Neuron (in vitro differentiated cells): Measurements from ENCODE around the gene VILL.

ENCODE experiments used
- H2AFZ ChIP-seq: one replicate; pipeline ENCODE4 v1.6.1; 2013; ENCODE audit warnings: low read depth, mild to moderate bottlenecking, inconsistent platforms, low read length, moderate library complexity
- H3K27me3 ChIP-seq: one replicate; pipeline ENCODE4 v1.6.1; 2013; ENCODE audit warnings: low read length; ENCODE audit not compliant: insufficient read depth
- H3K36me3 ChIP-seq: one replicate; pipeline ENCODE4 v1.6.1; 2013; ENCODE audit warnings: low read length; ENCODE audit not compliant: insufficient read depth
- H3K4me1 ChIP-seq: one replicate; pipeline ENCODE4 v1.6.1; 2013; ENCODE audit warnings: low read length; ENCODE audit not compliant: insufficient read depth
- H3K4me3 ChIP-seq: 2 replicates; pipeline ENCODE4 v1.5.1; 2013; ENCODE audit warnings: mild to moderate bottlenecking, low read length, moderate library complexity
- H3K9me3 ChIP-seq: one replicate; pipeline ENCODE4 v1.6.1; 2013; ENCODE audit warnings: low read length

VILL gene

DNA sequence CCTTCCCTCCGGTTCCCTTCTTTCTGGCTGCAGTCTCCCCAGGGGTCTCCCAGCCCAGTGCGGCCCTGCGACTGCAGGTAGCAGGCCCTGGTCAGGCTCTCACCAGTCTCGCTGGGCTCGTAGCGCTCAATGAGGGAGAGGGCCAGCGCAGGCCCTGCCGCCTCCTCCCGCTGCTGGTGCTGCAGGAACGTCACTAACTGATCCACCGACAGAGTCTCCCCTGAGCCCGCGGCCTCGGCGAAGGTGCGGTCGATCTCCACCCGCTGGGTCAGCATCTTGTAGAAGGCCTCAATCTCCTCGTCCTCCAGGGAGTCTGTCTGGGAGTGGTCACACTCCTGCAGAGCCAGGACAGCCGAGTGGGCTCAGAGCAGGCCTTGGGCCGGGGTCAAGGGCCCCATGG is 20.5 kb downstream of the VILL start:
- no peak overlapping the region for H2AFZ ChIP-seq
- no peak overlapping the region for H3K4me3 ChIP-seq
- H3K36me3 ChIP-seq = peaks cover 82% of the 10 kb centered on the region
- H3K9me3 ChIP-seq = peaks cover 3% of the 10 kb centered on the region
- no peaks in the 10 kb centered on the region for H3K27me3 ChIP-seq
- no peaks in the 10 kb centered on the region for H3K4me1 ChIP-seq

DNA sequence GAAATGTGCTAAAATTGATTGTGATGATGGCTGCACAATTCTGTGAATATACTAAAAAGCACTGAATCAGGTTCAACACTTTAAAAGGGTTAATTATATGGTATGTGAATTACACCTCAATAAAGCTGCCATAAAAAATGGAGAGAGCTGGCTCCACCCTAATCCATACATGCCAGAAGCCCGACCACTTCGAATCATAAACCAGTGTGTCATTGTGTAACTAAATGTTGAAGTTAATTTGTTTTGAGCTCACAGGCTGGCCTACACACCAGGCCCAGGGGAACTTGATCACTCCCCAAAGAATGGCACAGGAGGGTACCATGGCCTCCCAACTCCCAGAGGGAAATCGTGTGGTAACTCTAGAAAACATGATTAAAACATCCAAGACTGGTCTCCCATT is 24.9 kb downstream of the VILL start:
- Histone ChIP-seq H3K4me1 (no peaks in the 10 kb centered on the region), H3K9me3 (peaks cover 9% of the 10 kb centered on the region), H3K36me3 (peaks cover 89% of the 10 kb centered on the region), H3K4me3 (no peak overlapping the region), H2AFZ (no peak overlapping the region), H3K27me3 (no peaks in the 10 kb centered on the region)

DNA sequence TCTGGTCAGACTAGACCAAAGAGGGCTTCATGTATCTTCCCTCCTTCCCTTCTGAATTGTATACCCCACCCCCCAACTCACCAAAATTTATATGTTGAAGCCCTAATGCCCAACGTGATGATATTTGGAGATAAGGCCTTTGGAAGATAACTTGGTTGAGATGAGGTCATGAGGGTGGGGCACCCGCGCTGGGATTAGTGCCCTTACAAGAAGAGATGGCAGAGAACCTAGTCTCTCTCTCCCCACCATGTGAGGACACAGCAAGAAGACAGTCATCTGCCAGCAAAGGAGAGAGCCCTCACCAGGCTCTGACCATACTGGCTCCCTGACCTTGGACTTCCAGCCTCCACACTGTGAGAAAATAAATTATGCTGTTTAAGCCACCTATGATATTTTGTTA is 25.4 kb downstream of the VILL start:
- Histone ChIP-seq H3K4me3 (no peak overlapping the region), H3K36me3 (peaks cover 88% of the 10 kb centered on the region)

DNA sequence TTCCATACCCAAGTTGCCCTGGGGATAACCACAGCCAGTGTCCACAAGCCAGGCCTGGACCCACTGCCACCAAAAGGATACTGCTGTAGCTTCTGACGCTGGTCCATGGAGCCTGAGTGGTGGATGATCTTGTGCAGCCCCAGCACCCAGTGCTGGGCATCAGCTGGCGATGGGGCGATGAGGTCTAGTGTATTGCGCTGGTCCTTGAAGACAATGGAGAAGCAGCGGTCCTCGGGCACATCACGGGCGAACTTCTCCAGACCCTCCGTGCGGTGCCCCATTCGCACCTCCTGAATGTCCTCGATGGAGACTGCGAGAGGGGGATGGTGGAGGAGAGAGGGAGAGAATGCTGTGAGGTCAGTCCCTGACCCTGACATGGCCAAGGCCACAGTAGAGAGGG is 25.8 kb downstream of the VILL start:
- no peak overlapping the region for H2AFZ ChIP-seq
- H3K27me3 ChIP-seq = no peaks in the 10 kb centered on the region
- H3K4me1 ChIP-seq = no peaks in the 10 kb centered on the region
- no peak overlapping the region for H3K4me3 ChIP-seq
- peaks cover 9% of the 10 kb centered on the region for H3K9me3 ChIP-seq
- peaks cover 86% of the 10 kb centered on the region for H3K36me3 ChIP-seq

More for the DNA sequence above, 25.4 kb downstream of the VILL start:
- Histone ChIP-seq H3K4me1 (no peaks in the 10 kb centered on the region), H2AFZ (no peak overlapping the region), H3K27me3 (no peaks in the 10 kb centered on the region), H3K9me3 (peaks cover 9% of the 10 kb centered on the region)

DNA sequence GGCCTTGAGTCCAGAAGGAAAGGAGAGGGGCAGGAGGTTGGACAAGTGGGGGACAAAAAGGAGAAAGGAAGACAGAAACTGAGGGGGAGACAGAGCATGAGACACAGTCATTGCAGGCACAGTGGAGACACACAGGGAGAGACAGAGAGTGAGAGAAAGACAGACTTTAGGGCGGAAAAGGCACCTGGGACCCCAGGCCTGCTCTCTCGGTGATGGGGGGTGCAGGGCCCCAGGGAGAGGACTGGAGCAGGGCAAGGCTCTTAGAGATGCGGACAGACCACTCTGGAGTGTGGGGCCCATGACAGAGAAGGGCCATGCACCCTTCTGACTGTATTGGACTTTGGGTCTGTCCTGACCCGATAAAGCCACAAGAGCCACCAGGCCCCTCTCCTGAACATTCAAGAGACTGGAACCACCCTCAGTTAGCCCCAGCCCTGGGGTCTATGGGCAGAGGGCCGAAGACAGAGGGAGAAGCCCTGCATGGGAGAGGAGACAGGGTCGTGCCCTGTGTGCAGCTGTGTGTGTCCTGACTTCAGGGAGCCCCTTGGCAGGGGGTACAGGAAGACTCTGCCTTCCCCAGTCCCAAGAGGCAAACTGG is 26.4 kb downstream of the VILL start:
- Histone ChIP-seq H3K4me3 (no peak overlapping the region), H3K9me3 (peaks cover 9% of the 10 kb centered on the region), H3K4me1 (no peaks in the 10 kb centered on the region), H3K36me3 (peaks cover 88% of the 10 kb centered on the region), H3K27me3 (no peaks in the 10 kb centered on the region), H2AFZ (no peak overlapping the region)

DNA sequence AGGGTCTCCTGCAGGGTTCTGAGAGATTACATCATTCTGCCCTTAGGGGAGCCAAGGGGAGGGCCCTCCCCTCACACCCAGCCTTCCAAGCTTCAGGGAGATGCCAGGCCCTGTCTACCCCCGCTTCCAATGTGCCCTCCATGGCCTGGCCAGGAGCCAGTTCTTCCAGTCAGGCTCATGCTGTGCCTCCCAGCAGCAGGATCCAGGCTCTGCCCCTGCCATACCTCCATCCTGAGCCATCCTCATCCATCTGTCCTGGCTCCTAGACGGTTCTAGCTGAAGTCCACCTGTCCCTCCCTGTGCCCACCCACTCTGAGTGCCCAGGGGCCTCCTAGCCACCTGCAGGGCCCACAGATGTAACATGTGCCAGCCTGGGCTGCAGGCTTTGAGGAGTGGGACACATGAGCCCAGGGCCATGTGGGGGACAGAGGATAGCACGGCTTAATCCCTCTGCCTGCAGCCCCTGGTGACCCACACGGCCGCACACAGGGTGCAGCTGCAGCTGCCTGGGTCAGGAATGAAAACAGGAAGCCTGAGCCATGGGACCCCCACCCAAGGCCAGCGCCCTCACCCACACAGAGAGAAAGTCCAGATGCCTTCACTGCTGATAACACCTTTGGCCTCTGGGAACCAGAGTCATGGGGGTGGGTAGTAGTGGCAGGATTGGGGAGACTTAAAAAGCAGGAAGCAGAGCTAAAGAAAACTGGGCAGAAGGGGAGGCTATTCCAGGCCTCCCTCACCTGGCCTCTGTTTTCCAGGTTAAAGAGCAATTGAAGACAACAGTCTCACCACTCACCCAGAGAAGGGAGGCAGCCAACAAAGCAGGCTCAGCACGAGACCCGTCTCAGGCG is 27.1 kb downstream of the VILL start:
- H2AFZ ChIP-seq = no peak overlapping the region
- no peaks in the 10 kb centered on the region for H3K4me1 ChIP-seq
- peaks cover 9% of the 10 kb centered on the region for H3K9me3 ChIP-seq
- H3K4me3 ChIP-seq = no peak overlapping the region
- no peaks in the 10 kb centered on the region for H3K27me3 ChIP-seq
- peaks cover 85% of the 10 kb centered on the region for H3K36me3 ChIP-seq

DNA sequence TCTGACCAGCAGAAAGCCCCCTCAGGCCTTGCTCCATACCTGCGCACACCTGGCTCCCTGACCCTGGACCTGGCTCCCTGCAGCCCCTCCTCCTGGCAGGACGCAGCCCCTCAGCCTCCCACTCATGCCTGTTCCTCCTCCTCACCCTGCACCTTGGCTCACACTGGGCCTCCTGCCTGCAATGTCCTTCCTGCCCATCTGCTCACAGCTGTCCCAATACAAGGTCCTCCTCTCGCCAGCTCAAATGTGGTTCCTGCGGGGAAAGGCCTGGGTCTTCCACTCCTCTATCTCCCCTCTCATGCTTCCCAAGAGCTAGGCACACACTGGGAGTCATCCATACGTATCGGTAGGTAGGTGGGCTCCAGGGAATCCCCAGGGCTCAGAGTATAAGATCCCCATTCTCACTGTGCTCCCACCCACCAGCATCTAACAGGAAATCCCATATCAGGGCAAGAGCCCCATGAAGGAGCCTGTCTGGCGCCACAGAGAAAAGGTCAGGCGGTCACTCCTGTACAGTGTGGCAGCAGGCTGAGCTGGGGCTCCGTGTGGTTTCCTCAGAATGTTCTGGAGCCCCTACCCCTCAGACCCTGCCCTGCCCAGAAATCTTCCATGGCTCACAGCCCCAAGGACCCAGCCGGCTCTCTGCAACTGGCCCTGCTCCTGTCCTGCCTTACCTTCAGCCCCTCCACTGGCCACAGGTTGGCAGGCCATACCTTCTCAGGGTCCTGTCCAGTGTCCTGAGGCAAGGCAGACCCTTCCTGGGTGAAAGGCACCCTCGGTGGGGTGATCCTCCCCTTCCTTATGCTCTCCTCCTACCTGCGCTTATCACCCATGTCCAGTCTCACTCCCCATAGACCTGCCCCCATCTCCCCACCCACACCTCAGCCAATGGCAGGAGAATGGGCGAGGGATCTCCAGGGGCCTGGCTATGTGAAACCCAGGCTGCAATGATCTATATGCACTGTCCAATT is 28.0 kb downstream of the VILL start:
- no peak overlapping the region for H3K4me3 ChIP-seq
- peaks cover 85% of the 10 kb centered on the region for H3K36me3 ChIP-seq
- H2AFZ ChIP-seq = no peak overlapping the region
- H3K27me3 ChIP-seq = no peaks in the 10 kb centered on the region
- H3K4me1 ChIP-seq = no peaks in the 10 kb centered on the region
- H3K9me3 ChIP-seq = peaks cover 9% of the 10 kb centered on the region

DNA sequence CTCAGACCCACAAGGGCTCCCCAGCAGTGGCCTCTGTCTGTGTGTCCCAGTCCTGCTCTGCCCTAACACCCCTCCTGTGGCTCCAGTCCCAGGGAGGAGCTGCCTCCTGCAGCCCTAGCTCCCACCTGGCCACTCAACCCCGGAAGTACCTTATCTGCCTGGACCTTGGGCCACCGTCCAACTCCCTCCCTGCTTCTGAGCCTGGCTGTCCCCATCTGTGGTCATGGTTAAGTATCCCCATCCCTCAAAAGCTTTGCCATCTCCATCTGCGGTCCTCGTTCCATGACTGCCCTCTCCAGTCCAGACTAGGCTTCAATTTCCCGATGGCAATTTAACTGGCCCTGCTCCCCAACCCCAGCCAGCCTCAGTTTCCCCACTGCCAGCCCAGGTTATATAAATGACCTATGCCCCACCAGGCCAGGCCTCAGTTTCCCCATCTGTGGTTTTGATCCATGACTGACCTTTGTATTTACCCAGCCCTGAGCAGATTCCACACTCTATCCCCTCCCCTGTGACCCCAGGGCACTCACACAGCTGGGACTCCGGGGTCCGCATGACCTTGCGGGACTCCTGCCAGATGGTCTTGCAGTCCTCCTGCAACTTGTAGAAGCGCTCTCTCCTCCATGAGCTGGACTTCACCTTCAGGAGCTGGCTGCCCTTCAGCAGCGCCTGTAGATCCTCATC is 29.2 kb downstream of the VILL start:
- Histone ChIP-seq H3K9me3 (peaks cover 9% of the 10 kb centered on the region), H3K27me3 (no peaks in the 10 kb centered on the region), H3K4me3 (no peak overlapping the region), H3K36me3 (peaks cover 74% of the 10 kb centered on the region), H3K4me1 (no peaks in the 10 kb centered on the region), H2AFZ (no peak overlapping the region)

DNA sequence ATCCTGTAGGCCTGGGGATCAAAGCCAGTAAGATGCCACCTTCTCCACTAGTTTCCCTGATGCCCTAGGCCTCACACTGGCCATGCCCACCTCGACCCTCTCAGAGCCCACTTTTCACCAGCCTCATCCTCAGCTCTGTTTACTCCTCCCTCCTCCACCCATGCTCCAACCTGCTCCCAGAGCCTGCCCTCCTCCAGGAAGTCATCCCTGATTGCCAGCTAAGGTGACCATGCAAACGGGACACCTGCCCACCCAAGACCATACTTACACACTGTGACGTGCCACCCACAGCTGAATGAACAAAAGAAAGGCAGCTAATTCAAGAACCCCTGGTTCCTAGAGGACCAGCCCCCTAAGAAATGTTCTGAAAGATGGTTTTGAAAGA is 29.7 kb downstream of the VILL start:
- Histone ChIP-seq H3K36me3 (peaks cover 68% of the 10 kb centered on the region), H3K4me3 (no peak overlapping the region), H3K4me1 (no peaks in the 10 kb centered on the region), H3K9me3 (peaks cover 9% of the 10 kb centered on the region), H3K27me3 (no peaks in the 10 kb centered on the region), H2AFZ (no peak overlapping the region)

DNA sequence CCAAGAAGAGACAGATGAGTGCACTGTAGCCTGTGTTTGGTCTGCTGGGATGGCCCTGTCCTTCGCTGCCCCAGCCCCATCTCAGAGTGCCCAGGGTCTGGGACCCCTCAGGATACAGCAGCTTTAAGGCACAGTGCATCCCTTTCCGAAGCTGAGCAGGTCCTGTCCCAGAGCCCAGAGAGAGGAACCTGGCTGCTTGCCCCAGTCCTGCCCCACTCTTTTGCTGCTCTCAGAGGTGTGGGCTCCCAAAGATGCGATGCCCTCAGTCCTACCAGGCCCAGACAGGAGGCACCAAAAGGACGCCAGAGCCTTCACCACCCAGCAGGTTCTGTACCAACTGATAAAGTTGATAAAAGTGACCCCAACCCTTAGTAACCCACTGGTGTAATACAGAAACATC is 30.6 kb downstream of the VILL start:
- Histone ChIP-seq H3K36me3 (peaks cover 60% of the 10 kb centered on the region), H3K4me1 (no peaks in the 10 kb centered on the region), H2AFZ (no peak overlapping the region), H3K4me3 (no peak overlapping the region), H3K9me3 (peaks cover 6% of the 10 kb centered on the region), H3K27me3 (no peaks in the 10 kb centered on the region)

DNA sequence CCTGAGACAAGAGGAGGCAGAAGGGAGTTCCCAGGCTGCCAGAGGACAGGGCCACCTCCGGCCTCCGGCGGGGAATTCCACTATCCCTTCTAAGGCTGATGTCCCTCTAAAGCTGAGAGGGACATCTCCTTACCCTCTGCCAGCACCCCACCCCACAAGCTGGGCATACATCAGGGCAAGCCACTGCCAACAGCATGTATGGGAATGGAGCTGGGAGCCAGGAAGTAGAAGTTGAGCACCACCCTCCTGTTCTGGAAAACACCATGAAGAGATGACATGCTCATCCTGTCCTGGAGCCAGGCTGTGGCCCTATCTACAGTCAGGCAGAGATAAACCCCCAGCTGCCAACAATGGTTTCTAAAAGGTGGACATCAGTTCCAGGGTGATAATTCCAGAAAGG is 31.7 kb downstream of the VILL start:
- Histone ChIP-seq H2AFZ (no peak overlapping the region), H3K4me1 (peaks cover 4% of the 10 kb centered on the region), H3K4me3 (no peak overlapping the region), H3K9me3 (no peaks in the 10 kb centered on the region), H3K36me3 (peaks cover 49% of the 10 kb centered on the region), H3K27me3 (no peaks in the 10 kb centered on the region)

DNA sequence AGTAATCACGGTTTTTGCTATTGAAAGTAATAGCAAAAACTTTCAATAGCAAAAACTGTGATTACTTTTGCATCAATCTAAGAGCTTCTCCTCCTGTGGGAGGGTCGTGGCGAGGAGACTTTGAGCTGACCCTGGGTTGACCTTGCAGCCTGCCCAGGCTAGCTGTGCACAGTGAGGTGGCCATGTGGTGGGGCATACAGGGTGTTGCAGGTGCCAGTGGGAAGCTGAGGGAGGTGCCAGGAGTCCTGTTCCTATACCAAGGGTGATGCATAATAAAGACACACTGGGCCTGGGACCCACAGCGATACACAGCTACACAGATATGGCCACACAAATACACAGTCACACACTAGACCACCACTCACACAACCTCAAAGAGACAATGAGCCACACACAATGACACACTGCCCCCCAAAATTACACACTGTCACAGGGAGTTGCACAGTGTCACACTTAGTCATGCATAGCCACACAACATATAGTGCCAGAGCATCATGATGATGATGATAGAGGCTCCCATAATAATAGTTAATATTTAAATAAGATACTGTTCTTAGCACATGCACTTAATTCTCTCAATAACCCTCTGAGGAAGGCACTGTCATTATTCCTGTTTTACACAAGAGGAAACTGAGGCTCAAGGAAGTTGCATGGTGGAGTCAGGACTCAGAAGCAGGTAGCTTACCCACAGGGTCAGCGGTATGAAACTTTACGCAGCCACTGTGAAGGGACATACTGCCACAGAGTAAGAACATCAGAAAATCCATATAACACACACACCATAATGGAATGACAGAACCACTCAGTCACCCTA is 32.5 kb downstream of the VILL start:
- H3K4me3 ChIP-seq = no peak overlapping the region
- peaks cover 12% of the 10 kb centered on the region for H3K4me1 ChIP-seq
- no peak overlapping the region for H2AFZ ChIP-seq
- no peaks in the 10 kb centered on the region for H3K9me3 ChIP-seq
- peaks cover 48% of the 10 kb centered on the region for H3K36me3 ChIP-seq
- no peaks in the 10 kb centered on the region for H3K27me3 ChIP-seq
